ENCODE data around the gene CAPN15.

The CAPN15 gene

DNA sequence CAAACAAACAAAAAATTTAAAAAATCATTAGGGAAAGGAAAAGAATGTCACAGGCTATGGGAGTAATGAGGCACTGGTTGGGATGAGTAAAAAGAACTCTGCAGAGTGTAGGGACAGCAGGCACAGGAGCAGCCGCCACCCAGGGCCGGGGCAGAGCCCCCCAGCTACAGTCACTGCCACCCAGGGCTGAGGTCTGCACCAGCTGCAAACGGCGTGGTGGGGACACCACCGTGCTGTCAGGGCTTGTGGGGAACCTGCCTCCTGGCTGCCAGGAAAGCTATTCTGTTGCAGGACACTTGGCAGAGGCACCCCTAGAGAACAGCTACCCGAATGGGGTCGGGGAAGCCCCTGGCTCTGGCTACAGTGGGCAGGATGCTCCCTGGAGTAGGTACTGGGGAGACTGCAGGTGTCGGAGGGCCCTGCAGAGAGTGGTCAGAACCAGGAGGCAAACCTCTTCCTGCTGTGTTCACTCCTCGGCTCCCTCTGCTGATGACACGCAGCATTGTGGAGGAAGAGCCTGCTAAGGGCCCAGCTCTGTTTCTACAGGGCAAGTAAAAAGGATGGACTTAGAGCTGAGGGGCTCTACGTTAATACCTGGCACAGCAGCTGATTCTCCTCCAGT, 32.3 kb upstream of the CAPN15 start:
- FAIRE-seq (no peak), DNase-seq (ENCODE audit: insufficient read length, low spot score) (peak; percentile 56)
- TF ChIP-seq POU2F2 (IDR thresholded peaks at IDR 0.05; ENCODE audit: low read depth, low read length) (no peak), POLR2A (IDR thresholded peaks at IDR 0.05; ENCODE audit: low read depth, low read length) (no peak), PAX5 (IDR thresholded peaks at IDR 0.05; ENCODE audit: insufficient read depth, low read length, severe bottlenecking) (no peak), SPI1 (IDR thresholded peaks at IDR 0.05; ENCODE audit: low read depth, low read length) (no peak), POLR2AphosphoS5 (IDR thresholded peaks at IDR 0.05; ENCODE audit: low read depth, low read length) (no peak), TAF1 (IDR thresholded peaks at IDR 0.05; ENCODE audit: low read depth, low read length) (no peak)

DNA sequence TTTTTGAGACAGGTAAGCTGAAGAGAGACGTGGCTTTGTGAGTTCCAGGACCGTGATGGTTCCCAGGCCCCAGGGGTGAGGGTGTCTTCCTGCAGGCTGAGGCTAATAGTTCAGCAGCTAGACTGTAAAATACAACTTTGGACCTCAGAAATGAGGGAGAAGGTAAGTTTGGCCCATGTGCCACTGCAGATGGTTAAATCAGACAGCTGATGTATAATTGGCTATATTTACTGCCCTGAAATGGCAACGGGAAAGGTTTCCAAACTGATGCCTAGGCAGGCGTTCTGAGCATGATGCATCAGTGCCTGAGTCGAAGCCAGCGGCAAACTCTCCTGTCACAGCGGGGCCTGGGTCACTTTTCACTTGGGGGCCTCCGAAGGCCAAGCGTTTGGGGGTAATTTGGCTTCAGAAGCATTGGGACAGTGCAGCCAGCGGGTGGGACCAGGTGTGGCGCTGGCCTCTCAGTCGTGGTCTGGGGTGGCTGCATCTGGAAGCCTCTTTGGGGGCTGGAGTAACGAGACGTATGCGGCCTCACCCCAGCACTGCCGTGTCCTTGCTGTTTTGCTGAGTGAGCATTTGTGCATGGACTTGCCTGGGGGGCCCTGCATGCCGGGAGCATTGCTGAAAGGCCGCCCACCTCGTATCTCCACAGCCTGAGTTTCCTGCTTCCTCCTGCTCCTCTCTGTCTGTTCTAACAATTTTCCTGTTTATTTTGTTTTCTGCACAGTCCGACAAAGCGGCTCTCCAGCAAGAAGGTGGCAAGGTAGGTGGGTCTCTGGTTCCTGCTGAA, 31.2 kb upstream of the CAPN15 start:
- DNase-seq (ENCODE audit: insufficient read length, low spot score) (no peak), FAIRE-seq (no peak)
- TF ChIP-seq PAX5 (IDR thresholded peaks at IDR 0.05; ENCODE audit: insufficient read depth, low read length, severe bottlenecking) (no peak), POLR2A (IDR thresholded peaks at IDR 0.05; ENCODE audit: low read depth, low read length) (no peak), SPI1 (IDR thresholded peaks at IDR 0.05; ENCODE audit: low read depth, low read length) (no peak), POU2F2 (IDR thresholded peaks at IDR 0.05; ENCODE audit: low read depth, low read length) (no peak), TAF1 (IDR thresholded peaks at IDR 0.05; ENCODE audit: low read depth, low read length) (no peak), POLR2AphosphoS5 (IDR thresholded peaks at IDR 0.05; ENCODE audit: low read depth, low read length) (no peak)

DNA sequence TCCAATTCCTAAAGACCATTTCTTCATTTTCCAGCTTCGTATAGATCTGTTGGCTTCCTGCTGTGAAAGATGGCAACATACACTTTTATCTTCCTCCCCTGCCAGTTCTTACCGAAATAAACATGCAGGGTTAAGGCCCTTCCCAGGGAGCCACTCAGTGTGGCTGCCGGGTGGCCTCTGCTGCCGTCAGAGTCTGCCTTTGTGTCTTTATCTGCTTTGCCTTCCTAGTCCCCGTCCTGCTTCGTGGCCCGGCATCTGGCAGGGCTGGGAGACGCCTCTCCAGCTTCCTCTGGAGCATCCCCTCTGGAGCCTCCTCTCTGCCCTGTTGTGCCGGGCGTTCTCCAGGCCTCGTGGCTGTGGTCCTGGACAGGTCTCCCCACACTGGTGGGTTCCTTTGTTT, 30.3 kb upstream of the CAPN15 start:
- TF ChIP-seq POLR2AphosphoS5 (IDR thresholded peaks at IDR 0.05; ENCODE audit: low read depth, low read length) (no peak), POU2F2 (IDR thresholded peaks at IDR 0.05; ENCODE audit: low read depth, low read length) (no peak), POLR2A (IDR thresholded peaks at IDR 0.05; ENCODE audit: low read depth, low read length) (no peak), PAX5 (IDR thresholded peaks at IDR 0.05; ENCODE audit: insufficient read depth, low read length, severe bottlenecking) (no peak), TAF1 (IDR thresholded peaks at IDR 0.05; ENCODE audit: low read depth, low read length) (no peak), SPI1 (IDR thresholded peaks at IDR 0.05; ENCODE audit: low read depth, low read length) (no peak)
- DNase-seq (ENCODE audit: insufficient read length, low spot score) = no peak
- no peak for FAIRE-seq

DNA sequence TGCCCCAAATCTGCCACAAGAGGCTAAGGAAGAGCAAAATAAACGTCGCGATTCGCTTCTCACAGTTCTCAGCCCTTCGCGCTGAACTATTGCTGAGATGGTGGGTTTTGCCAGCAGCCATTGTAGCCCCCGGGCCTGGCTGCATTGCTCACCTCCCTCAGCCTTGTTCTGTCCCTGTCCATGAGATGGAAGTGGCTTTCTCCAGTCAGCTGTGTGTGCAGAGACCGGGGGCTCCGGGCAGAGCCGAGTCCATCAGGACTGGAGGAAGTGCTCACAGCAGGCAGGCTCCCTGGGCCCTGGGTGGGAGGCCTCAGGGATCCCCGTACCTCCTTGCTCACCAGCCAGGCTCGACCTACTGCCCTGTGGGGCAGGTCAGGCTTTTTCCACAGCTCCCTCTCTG, 27.6 kb upstream of the CAPN15 start:
- no peak for DNase-seq (ENCODE audit: insufficient read length, low spot score)
- FAIRE-seq = no peak
- TF ChIP-seq POU2F2 (IDR thresholded peaks at IDR 0.05; ENCODE audit: low read depth, low read length) (no peak), POLR2A (IDR thresholded peaks at IDR 0.05; ENCODE audit: low read depth, low read length) (no peak), SPI1 (IDR thresholded peaks at IDR 0.05; ENCODE audit: low read depth, low read length) (no peak), POLR2AphosphoS5 (IDR thresholded peaks at IDR 0.05; ENCODE audit: low read depth, low read length) (no peak), PAX5 (IDR thresholded peaks at IDR 0.05; ENCODE audit: insufficient read depth, low read length, severe bottlenecking) (no peak), TAF1 (IDR thresholded peaks at IDR 0.05; ENCODE audit: low read depth, low read length) (no peak)

DNA sequence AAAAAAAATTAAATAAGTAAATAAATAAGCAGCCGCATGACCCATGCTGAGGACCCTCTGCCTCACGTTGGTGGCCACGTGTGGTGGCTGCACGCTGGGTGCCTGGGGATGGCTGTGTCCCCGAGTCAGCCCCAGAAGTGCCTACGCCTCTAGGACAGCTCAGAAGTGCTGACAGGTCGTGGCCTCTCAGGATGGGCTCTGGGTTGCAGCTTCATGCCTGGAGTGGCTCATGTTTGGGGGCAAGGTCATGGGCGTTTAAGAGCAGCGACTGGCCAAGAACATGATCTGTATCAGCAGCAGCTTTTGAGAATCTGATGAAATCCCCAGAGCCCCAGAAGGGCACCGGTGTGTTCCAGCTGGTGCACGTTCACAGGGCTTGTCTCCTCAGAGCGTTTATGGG, 26.8 kb upstream of the CAPN15 start:
- DNase-seq (ENCODE audit: insufficient read length, low spot score) (no peak), FAIRE-seq (no peak)
- no peak for TF ChIP-seq SPI1 (IDR thresholded peaks at IDR 0.05; ENCODE audit: low read depth, low read length)
- TF ChIP-seq TAF1 (IDR thresholded peaks at IDR 0.05; ENCODE audit: low read depth, low read length) = no peak
- no peak for TF ChIP-seq POLR2A (IDR thresholded peaks at IDR 0.05; ENCODE audit: low read depth, low read length)
- TF ChIP-seq POU2F2 (IDR thresholded peaks at IDR 0.05; ENCODE audit: low read depth, low read length) = no peak
- no peak for TF ChIP-seq POLR2AphosphoS5 (IDR thresholded peaks at IDR 0.05; ENCODE audit: low read depth, low read length)
- TF ChIP-seq PAX5 (IDR thresholded peaks at IDR 0.05; ENCODE audit: insufficient read depth, low read length, severe bottlenecking) = no peak

DNA sequence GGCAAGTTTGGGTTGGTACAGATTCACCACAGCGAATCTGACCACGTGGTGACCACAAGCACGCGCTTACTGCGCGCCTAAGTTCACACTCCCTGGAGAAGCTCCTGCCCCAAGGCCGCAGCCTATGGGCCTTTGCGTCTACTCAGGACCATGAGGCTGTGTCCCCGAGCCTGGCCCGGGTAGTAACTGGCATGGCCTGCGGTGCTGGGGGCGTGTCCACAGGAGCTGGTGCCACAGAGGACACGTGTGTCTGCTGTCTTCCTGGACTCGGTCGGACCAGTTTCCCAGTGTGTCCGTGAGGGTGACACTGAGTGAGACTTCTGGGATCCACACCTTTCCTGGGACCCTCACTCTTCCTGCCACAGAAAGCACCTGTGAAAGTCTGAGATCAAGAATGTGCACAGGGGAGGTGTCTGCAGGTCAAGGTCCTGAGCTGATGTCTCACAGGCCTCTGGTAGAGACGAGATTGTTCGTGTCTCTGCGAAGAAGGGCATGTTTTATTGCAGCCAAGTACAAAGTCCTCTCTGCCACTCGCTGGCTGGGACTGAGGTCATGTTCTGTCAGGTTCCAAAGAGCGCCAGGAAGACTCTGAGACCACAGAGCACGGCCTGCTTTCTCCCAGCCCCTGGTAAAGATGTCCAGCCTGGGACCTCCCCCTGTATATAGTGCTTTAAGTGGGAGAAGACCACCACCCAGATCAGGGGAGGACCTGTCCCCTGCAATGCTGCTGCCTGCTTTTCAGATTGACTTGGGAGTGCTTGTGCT, 25.2 kb upstream of the CAPN15 start:
- DNase-seq (ENCODE audit: insufficient read length, low spot score) (no peak), FAIRE-seq (no peak)
- TF ChIP-seq SPI1 (IDR thresholded peaks at IDR 0.05; ENCODE audit: low read depth, low read length) (no peak), POLR2AphosphoS5 (IDR thresholded peaks at IDR 0.05; ENCODE audit: low read depth, low read length) (no peak), POLR2A (IDR thresholded peaks at IDR 0.05; ENCODE audit: low read depth, low read length) (no peak), POU2F2 (IDR thresholded peaks at IDR 0.05; ENCODE audit: low read depth, low read length) (no peak), PAX5 (IDR thresholded peaks at IDR 0.05; ENCODE audit: insufficient read depth, low read length, severe bottlenecking) (no peak), TAF1 (IDR thresholded peaks at IDR 0.05; ENCODE audit: low read depth, low read length) (no peak)

DNA sequence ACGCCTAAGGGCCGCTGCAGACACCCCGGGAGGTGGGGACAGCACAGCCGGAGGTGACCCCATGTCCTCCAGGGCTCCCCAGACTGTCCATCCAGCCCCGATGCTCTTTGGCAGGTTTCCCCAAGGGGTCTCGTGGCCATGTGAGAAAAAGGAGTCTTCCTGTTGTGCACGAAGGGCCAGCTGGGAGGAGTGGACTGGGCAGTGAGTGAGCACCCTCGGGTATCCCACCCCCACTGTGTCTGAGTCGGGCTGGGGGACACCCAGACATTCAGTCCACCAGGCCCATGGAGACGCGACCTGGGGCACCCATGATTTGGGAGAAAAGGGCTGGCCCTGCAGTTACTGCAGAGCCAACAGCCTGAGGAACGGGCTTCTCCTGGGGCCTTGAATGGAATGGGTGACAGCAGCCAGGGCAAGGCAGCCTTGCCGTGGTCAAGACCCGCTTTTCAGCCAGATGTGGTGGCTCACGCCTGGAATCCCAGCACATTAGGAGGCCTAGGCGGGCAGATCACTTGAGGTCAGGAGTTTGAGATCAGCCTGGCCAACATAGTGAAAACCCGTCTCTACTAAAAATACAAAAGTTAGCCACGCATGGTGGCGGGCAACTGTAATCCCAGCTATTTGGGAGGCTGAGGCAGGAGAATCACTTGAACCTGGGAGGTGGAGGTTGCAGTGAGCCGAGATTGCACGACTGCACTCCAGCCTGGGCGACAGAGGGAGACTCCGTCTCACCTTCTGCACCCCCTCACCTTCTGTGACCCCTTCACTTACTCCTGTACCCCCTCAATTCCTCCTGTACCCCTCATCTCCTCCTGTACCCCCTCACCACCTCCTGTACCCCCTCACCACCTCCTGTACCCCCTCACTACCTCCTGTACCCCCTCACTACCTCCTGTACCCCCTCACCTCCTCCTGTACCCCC, 24.1 kb upstream of the CAPN15 start:
- DNase-seq (ENCODE audit: insufficient read length, low spot score) (no peak), FAIRE-seq (no peak)
- TF ChIP-seq POLR2AphosphoS5 (IDR thresholded peaks at IDR 0.05; ENCODE audit: low read depth, low read length) (no peak), TAF1 (IDR thresholded peaks at IDR 0.05; ENCODE audit: low read depth, low read length) (no peak), SPI1 (IDR thresholded peaks at IDR 0.05; ENCODE audit: low read depth, low read length) (no peak), POU2F2 (IDR thresholded peaks at IDR 0.05; ENCODE audit: low read depth, low read length) (no peak), POLR2A (IDR thresholded peaks at IDR 0.05; ENCODE audit: low read depth, low read length) (no peak), PAX5 (IDR thresholded peaks at IDR 0.05; ENCODE audit: insufficient read depth, low read length, severe bottlenecking) (no peak)

DNA sequence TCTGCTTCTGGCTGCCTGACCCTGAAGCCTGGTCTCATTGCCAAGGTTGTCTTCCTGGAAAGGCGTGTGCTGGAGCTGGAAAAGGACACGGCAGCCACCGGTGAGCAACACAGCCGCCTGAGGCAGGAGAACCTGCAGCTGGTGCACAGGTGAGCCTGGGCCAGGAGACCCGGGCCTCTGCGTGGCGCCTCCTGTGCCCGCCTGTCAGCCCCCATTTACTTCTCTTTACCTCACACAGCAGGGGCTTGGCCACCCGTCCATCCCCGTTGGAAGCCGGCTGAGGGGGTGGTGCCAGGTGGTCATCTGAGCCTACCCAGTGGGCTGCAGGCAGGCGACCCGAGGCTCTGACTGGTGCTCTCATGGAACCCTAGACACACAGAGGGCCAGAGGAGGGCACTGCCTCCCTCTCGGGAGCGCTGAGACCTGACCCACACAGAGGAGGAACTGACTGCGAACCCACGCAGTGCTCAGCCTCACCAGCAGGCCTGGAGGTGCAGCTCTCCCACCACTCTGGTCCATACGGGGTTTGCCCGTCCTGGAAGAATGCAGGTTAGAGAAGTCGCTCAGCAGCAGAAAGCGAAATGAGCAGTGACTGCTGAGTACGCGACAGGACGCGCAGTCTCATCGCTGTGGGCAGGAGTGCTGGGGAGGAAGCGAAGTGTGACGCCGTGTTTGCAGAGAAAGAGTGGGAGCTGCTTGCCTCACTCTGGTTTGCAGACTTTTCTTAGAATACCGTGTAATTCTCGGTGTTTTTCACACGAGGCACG, 21.9 kb upstream of the CAPN15 start:
- no peak for FAIRE-seq
- no peak for DNase-seq (ENCODE audit: insufficient read length, low spot score)
- TF ChIP-seq POLR2A (IDR thresholded peaks at IDR 0.05; ENCODE audit: low read depth, low read length) (no peak), SPI1 (IDR thresholded peaks at IDR 0.05; ENCODE audit: low read depth, low read length) (no peak), PAX5 (IDR thresholded peaks at IDR 0.05; ENCODE audit: insufficient read depth, low read length, severe bottlenecking) (no peak), POLR2AphosphoS5 (IDR thresholded peaks at IDR 0.05; ENCODE audit: low read depth, low read length) (no peak)

Measured in GM12891 (cell line).